DND-41 (cell line): ENCODE results near the gene KRTAP10-5.
"Not testable (repeated sequence)": the region's sequence is repeated elsewhere in the genome, so short reads cannot be mapped to it uniquely, and the experiment has no call there.

ENCODE experiments used
- CTCF ChIP-seq: IDR thresholded peaks from 2 replicates; pipeline ENCODE4 v1.5.1; 2012; ENCODE audit warnings: borderline replicate concordance, low read length, moderate library complexity, mild to moderate bottlenecking; ENCODE audit not compliant: poor library complexity, severe bottlenecking; ENCODE audit errors: extremely low read depth
- EZH2 ChIP-seq: IDR thresholded peaks from 3 replicates; pipeline ENCODE4 v1.6.1; 2012; ENCODE audit warnings: borderline replicate concordance, low read depth, mild to moderate bottlenecking, moderate library complexity, low read length, inconsistent platforms; ENCODE audit not compliant: severe bottlenecking

- TF ChIP-seq CTCF, EZH2: not testable (repeated sequence)
Measured at GRCh38 chr21:44591801-44592130, 11.4 kb upstream of the KRTAP10-5 start.
